ENCODE data around the gene KTN1.

KTN1 gene

GRCh38 chr14:55704654-55705053 lies 124.6 kb downstream of the KTN1 start:
- no peaks in the 10 kb centered on the region for H3K9me2 ChIP-seq (replicated peaks; ENCODE audit: control insufficient read depth, low read length)
- no peak overlapping the region for H3K4me3 ChIP-seq (ENCODE audit: low read length)
- no peak overlapping the region for H3K27ac ChIP-seq (ENCODE audit: low read depth, low read length)
- no peaks in the 10 kb centered on the region for H4K20me1 ChIP-seq (ENCODE audit: control insufficient read depth, insufficient read depth, low read depth, low read length)
- TF ChIP-seq EZH2phosphoT487 (IDR thresholded peaks at IDR 0.05; ENCODE audit: borderline replicate concordance, low read length): no peak
- TF ChIP-seq CTCF (IDR thresholded peaks at IDR 0.05; ENCODE audit: low read depth, low read length, poor library complexity, severe bottlenecking): no peak
- no peaks in the 10 kb centered on the region for H3K79me2 ChIP-seq (ENCODE audit: control insufficient read depth, low read length)
- no peaks in the 10 kb centered on the region for H3K9me3 ChIP-seq (ENCODE audit: control insufficient read depth, insufficient read depth, low read length)
- H3K4me1 ChIP-seq (ENCODE audit: control insufficient read depth, low read length): peaks cover 4% of the 10 kb centered on the region; the same call in 1 of the 2 replicates
- no peaks in the 10 kb centered on the region for H3K36me3 ChIP-seq (ENCODE audit: control insufficient read depth, low read length)
- H3F3A ChIP-seq (ENCODE audit: control insufficient read depth, insufficient read depth): no peaks in the 10 kb centered on the region
- no peak overlapping the region for H3K4me2 ChIP-seq (ENCODE audit: low read length)
- H3K27me3 ChIP-seq (ENCODE audit: control insufficient read depth, low read length): no peaks in the 10 kb centered on the region

GRCh38 chr14:55705651-55706364 lies 125.8 kb downstream of the KTN1 start:
- Histone ChIP-seq H3K4me2 (ENCODE audit: low read length) (no peak overlapping the region), H3K79me2 (ENCODE audit: control insufficient read depth, low read length) (no peaks in the 10 kb centered on the region), H3K27ac (ENCODE audit: low read depth, low read length) (no peak overlapping the region), H3K27me3 (ENCODE audit: control insufficient read depth, low read length) (no peaks in the 10 kb centered on the region), H3K36me3 (ENCODE audit: control insufficient read depth, low read length) (no peaks in the 10 kb centered on the region), H3F3A (ENCODE audit: control insufficient read depth, insufficient read depth) (no peaks in the 10 kb centered on the region), H4K20me1 (ENCODE audit: control insufficient read depth, insufficient read depth, low read depth, low read length) (no peaks in the 10 kb centered on the region), H3K9me3 (ENCODE audit: control insufficient read depth, insufficient read depth, low read length) (no peaks in the 10 kb centered on the region), H3K9me2 (replicated peaks; ENCODE audit: control insufficient read depth, low read length) (no peaks in the 10 kb centered on the region), H3K4me1 (ENCODE audit: control insufficient read depth, low read length) (peaks cover 4% of the 10 kb centered on the region; the same call in 1 of the 2 replicates), H3K4me3 (ENCODE audit: low read length) (no peak overlapping the region)
- TF ChIP-seq CTCF (IDR thresholded peaks at IDR 0.05; ENCODE audit: low read depth, low read length, poor library complexity, severe bottlenecking) (no peak), EZH2phosphoT487 (IDR thresholded peaks at IDR 0.05; ENCODE audit: borderline replicate concordance, low read length) (no peak)

- H3K27me3 ChIP-seq (ENCODE audit: control insufficient read depth, low read length): no peaks in the 10 kb centered on the region
- no peaks in the 10 kb centered on the region for H3F3A ChIP-seq (ENCODE audit: control insufficient read depth, insufficient read depth)
- H3K27ac ChIP-seq (ENCODE audit: low read depth, low read length): no peak overlapping the region
- H3K9me2 ChIP-seq (replicated peaks; ENCODE audit: control insufficient read depth, low read length): no peaks in the 10 kb centered on the region
- TF ChIP-seq CTCF (IDR thresholded peaks at IDR 0.05; ENCODE audit: low read depth, low read length, poor library complexity, severe bottlenecking) (no peak), EZH2phosphoT487 (IDR thresholded peaks at IDR 0.05; ENCODE audit: borderline replicate concordance, low read length) (no peak)
- no peaks in the 10 kb centered on the region for H4K20me1 ChIP-seq (ENCODE audit: control insufficient read depth, insufficient read depth, low read depth, low read length)
- H3K36me3 ChIP-seq (ENCODE audit: control insufficient read depth, low read length): no peaks in the 10 kb centered on the region
- H3K79me2 ChIP-seq (ENCODE audit: control insufficient read depth, low read length): no peaks in the 10 kb centered on the region
- no peak overlapping the region for H3K4me2 ChIP-seq (ENCODE audit: low read length)
- H3K4me3 ChIP-seq (ENCODE audit: low read length): no peak overlapping the region
- H3K9me3 ChIP-seq (ENCODE audit: control insufficient read depth, insufficient read depth, low read length): no peaks in the 10 kb centered on the region
- peaks cover 4% of the 10 kb centered on the region; the same call in 1 of the 2 replicates for H3K4me1 ChIP-seq (ENCODE audit: control insufficient read depth, low read length)
Observed at GRCh38 chr14:55706365-55706684, 126.3 kb downstream of the KTN1 start.

All from DOHH2 (cell line).